SK-N-DZ (cell line): ENCODE measurements around the gene PADI1.

Experiments used
- small RNA-seq, 2 experiments: library from RNA; depleted of rRNA; stranded (forward); fragments of <200 nt; gene quantifications; one replicate each; pipeline ENCODE3, GENCODE V24; 2014

The PADI1 gene

Small RNA genes within 50 kb of the gene (small RNA-seq; reads per million reads assigned to genes)
- gene MIR3972, result 0 reads per million in 2 experiments
